Measurements from ENCODE around the gene ONECUT1. TPM values are rescaled to one million over a fixed set of nuclear protein-coding genes. Genes with fewer than 3 reads are reported as not detected.
A peak's percentile ranks its signal among the peaks of the same experiment; 100 is the strongest.

ONECUT1 gene
- total and polyA plus RNA-seq, 2 donors (not counting 3 experiments of a cell fraction or from before 2014, with no cell fraction given): not detected

DNA sequence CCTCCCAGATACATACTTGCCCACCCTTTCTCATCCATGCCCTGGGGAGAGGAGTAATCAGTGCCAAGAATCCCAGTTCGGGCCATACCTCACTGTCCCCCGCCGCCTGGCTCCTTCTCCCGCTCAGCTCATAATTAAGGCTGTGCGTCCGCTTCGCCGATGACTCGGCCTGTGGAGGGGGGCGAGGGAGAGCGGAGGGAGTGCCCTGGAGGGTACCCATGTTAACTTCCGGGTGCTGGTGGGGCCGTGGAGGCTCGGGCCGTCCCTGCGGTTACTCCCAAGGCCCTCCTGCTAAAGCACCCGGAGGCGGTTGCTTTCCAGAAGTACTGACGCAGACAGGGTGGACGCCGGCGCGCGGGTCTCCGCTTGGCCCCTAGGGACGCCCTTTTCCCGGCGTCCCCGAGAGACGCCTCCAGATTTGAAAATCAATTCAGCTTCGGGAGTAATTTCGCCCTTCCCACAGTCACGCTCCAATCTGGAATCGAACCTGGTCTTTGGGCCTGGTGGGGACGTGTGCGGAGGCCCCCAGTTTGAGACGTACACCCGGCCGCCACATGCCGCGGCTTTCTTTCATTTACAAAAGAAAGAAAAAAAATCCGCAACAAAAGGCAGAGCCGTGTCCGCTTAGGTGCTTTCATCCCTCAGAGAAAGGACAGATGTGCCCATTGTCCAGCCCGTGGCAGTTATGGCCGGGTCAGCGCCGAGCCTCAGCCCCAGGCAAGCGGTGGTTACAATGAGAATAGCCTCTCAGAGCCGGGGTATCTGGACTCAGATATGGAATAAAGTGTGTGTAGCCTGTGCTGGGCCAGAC lies 1.0 kb upstream of the ONECUT1 start:
- BruUV-seq (replicated peaks): no TSS peak
- FAIRE-seq (no peak), DNase-seq (ENCODE audit: low read depth, low spot score) (no peak)
- Histone ChIP-seq H3K4me3 (replicated peaks in 1 of 3; ENCODE audit: insufficient read depth in 1 of 3, low read depth in 1 of 3, low read length in 3 of 3) (peak overlapping the region in 1 of 3 experiments; percentile 15), H3K79me2 (ENCODE audit: control insufficient read depth, insufficient read depth, low read length) (no peaks in the 10 kb centered on the region), H3K36me3 (ENCODE audit: control insufficient read depth in 2 of 2, extremely low read depth in 1 of 2, insufficient read depth in 2 of 2, low read length in 2 of 2) (no peaks in the 10 kb centered on the region), H2AFZ (ENCODE audit: low read depth, low read length) (peak overlapping the region; percentile 51), H3K9me3 (replicated peaks; ENCODE audit: control insufficient read depth, insufficient read depth, low read length) (no peaks in the 10 kb centered on the region), H3K4me1 (ENCODE audit: control insufficient read depth, extremely low read depth, insufficient read depth, low read length) (peaks cover 9% of the 10 kb centered on the region), H4K20me1 (replicated peaks; ENCODE audit: control insufficient read depth, extremely low read depth, insufficient read depth, low read length) (no peaks in the 10 kb centered on the region), H3K9me1 (replicated peaks; ENCODE audit: control insufficient read depth, extremely low read depth, insufficient read depth, low read length) (no peaks in the 10 kb centered on the region), H3K9ac (replicated peaks; ENCODE audit: extremely low read depth, insufficient read depth, low read length) (no peak overlapping the region), H3K27me3 (ENCODE audit: control insufficient read depth in 2 of 2, insufficient read depth in 2 of 2, low read length in 2 of 2) (peaks cover 83 to 92% of the 10 kb centered on the region in 2 experiments), H3K27ac (ENCODE audit: insufficient read depth, low read depth, low read length) (no peak overlapping the region), H3K4me2 (ENCODE audit: insufficient read depth, low read length) (peak overlapping the region; percentile 17)
- TF ChIP-seq POLR2A (IDR thresholded peaks at IDR 0.05; ENCODE audit: low read depth, low read length) (no peak), EZH2 (IDR thresholded peaks at IDR 0.05; ENCODE audit: borderline replicate concordance, low read depth, low read length, severe bottlenecking) (peak; percentile 55)
- TF ChIP-seq, protein P1, sequence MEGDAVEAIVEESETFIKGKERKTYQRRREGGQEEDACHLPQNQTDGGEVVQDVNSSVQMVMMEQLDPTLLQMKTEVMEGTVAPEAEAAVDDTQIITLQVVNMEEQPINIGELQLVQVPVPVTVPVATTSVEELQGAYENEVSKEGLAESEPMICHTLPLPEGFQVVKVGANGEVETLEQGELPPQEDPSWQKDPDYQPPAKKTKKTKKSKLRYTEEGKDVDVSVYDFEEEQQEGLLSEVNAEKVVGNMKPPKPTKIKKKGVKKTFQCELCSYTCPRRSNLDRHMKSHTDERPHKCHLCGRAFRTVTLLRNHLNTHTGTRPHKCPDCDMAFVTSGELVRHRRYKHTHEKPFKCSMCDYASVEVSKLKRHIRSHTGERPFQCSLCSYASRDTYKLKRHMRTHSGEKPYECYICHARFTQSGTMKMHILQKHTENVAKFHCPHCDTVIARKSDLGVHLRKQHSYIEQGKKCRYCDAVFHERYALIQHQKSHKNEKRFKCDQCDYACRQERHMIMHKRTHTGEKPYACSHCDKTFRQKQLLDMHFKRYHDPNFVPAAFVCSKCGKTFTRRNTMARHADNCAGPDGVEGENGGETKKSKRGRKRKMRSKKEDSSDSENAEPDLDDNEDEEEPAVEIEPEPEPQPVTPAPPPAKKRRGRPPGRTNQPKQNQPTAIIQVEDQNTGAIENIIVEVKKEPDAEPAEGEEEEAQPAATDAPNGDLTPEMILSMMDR (IDR thresholded peaks at IDR 0.05; ENCODE audit: extremely low read depth in 1 of 2, insufficient read depth in 1 of 2, low read depth in 1 of 2, low read length in 2 of 2): peak; percentile 4 to 31
- TF ChIP-seq, protein P2, sequence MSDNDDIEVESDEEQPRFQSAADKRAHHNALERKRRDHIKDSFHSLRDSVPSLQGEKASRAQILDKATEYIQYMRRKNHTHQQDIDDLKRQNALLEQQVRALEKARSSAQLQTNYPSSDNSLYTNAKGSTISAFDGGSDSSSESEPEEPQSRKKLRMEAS (IDR thresholded peaks at IDR 0.05; ENCODE audit: insufficient read depth, insufficient read length): no peak
- dilution Hi-C loops (cut with MboI; ENCODE audit: extremely low pct_ligation_motif_present, low sequenced_read_pairs): no loop called here
- intact Hi-C loops (cut with micrococcal nuclease): no loop called here
- POLR2A ChIA-PET: no interaction called here
- CTCF ChIA-PET: no interaction called here

All from endothelial cell of umbilical vein (primary cell).